ENCODE results near the gene CCT7.
A peak's percentile ranks its signal among the peaks of the same experiment; 100 is the strongest.

CCT7 gene

GRCh38 chr2:73235315-73236028 is 1.4 kb downstream of the CCT7 start:
- Histone ChIP-seq H3K27me3 (ENCODE audit: low read depth, low read length) (no peaks in the 10 kb centered on the region), H4K20me1 (ENCODE audit: insufficient read depth, low read length) (peaks cover 49% of the 10 kb centered on the region), H3K36me3 (replicated peaks; ENCODE audit: low read depth, low read length) (peaks cover 26% of the 10 kb centered on the region), H2AFZ (ENCODE audit: low read depth, low read length) (no peak overlapping the region), H3K79me2 (ENCODE audit: low read length) (peaks cover 65% of the 10 kb centered on the region), H3K4me1 (ENCODE audit: low read length) (peaks cover 18% of the 10 kb centered on the region), H3K9ac (ENCODE audit: low read length) (peak overlapping the region; percentile 97), H3K9me3 (ENCODE audit: insufficient read depth, low read length) (no peaks in the 10 kb centered on the region), H3K4me3 (ENCODE audit: low read length) (peak overlapping the region; percentile 99), H3K4me2 (ENCODE audit: low read length) (peak overlapping the region; percentile 97), H3K27ac (ENCODE audit: low read length) (no peak overlapping the region)
- TF ChIP-seq CTCF (IDR thresholded peaks at IDR 0.05; ENCODE audit: low read depth, low read length) (no peak), EZH2phosphoT487 (IDR thresholded peaks at IDR 0.05; ENCODE audit: low read depth) (no peak)

GRCh38 chr2:73237168-73237567 is 3.1 kb downstream of the CCT7 start:
- Histone ChIP-seq H3K36me3 (replicated peaks; ENCODE audit: low read depth, low read length) (peaks cover 31% of the 10 kb centered on the region), H3K4me3 (ENCODE audit: low read length) (no peak overlapping the region), H3K79me2 (ENCODE audit: low read length) (peaks cover 81% of the 10 kb centered on the region), H3K9ac (ENCODE audit: low read length) (no peak overlapping the region), H3K4me2 (ENCODE audit: low read length) (no peak overlapping the region), H3K27me3 (ENCODE audit: low read depth, low read length) (no peaks in the 10 kb centered on the region), H3K4me1 (ENCODE audit: low read length) (peaks cover 18% of the 10 kb centered on the region), H3K9me3 (ENCODE audit: insufficient read depth, low read length) (no peaks in the 10 kb centered on the region), H2AFZ (ENCODE audit: low read depth, low read length) (no peak overlapping the region), H3K27ac (ENCODE audit: low read length) (no peak overlapping the region), H4K20me1 (ENCODE audit: insufficient read depth, low read length) (peaks cover 49% of the 10 kb centered on the region)
- TF ChIP-seq EZH2phosphoT487 (IDR thresholded peaks at IDR 0.05; ENCODE audit: low read depth) = no peak
- no peak for TF ChIP-seq CTCF (IDR thresholded peaks at IDR 0.05; ENCODE audit: low read depth, low read length)

GRCh38 chr2:73238149-73238548 is 4.0 kb downstream of the CCT7 start:
- no peak for TF ChIP-seq EZH2phosphoT487 (IDR thresholded peaks at IDR 0.05; ENCODE audit: low read depth)
- TF ChIP-seq CTCF (IDR thresholded peaks at IDR 0.05; ENCODE audit: low read depth, low read length) = no peak
- no peaks in the 10 kb centered on the region for H3K27me3 ChIP-seq (ENCODE audit: low read depth, low read length)
- H3K27ac ChIP-seq (ENCODE audit: low read length) = no peak overlapping the region
- no peak overlapping the region for H2AFZ ChIP-seq (ENCODE audit: low read depth, low read length)
- H3K36me3 ChIP-seq (replicated peaks; ENCODE audit: low read depth, low read length) = peaks cover 38% of the 10 kb centered on the region
- H3K9me3 ChIP-seq (ENCODE audit: insufficient read depth, low read length) = no peaks in the 10 kb centered on the region
- H3K4me1 ChIP-seq (ENCODE audit: low read length) = peaks cover 14% of the 10 kb centered on the region
- no peak overlapping the region for H3K4me3 ChIP-seq (ENCODE audit: low read length)
- no peak overlapping the region for H3K4me2 ChIP-seq (ENCODE audit: low read length)
- peaks cover 89% of the 10 kb centered on the region for H3K79me2 ChIP-seq (ENCODE audit: low read length)
- H3K9ac ChIP-seq (ENCODE audit: low read length) = no peak overlapping the region
- H4K20me1 ChIP-seq (ENCODE audit: insufficient read depth, low read length) = peaks cover 49% of the 10 kb centered on the region

- Histone ChIP-seq H3K4me3 (ENCODE audit: low read length) (no peak overlapping the region), H3K27ac (ENCODE audit: low read length) (no peak overlapping the region), H2AFZ (ENCODE audit: low read depth, low read length) (no peak overlapping the region), H3K4me1 (ENCODE audit: low read length) (peaks cover 14% of the 10 kb centered on the region), H4K20me1 (ENCODE audit: insufficient read depth, low read length) (peaks cover 49% of the 10 kb centered on the region), H3K36me3 (replicated peaks; ENCODE audit: low read depth, low read length) (peaks cover 44% of the 10 kb centered on the region), H3K79me2 (ENCODE audit: low read length) (peaks cover 90% of the 10 kb centered on the region), H3K9me3 (ENCODE audit: insufficient read depth, low read length) (no peaks in the 10 kb centered on the region), H3K27me3 (ENCODE audit: low read depth, low read length) (no peaks in the 10 kb centered on the region), H3K9ac (ENCODE audit: low read length) (no peak overlapping the region), H3K4me2 (ENCODE audit: low read length) (no peak overlapping the region)
- TF ChIP-seq CTCF (IDR thresholded peaks at IDR 0.05; ENCODE audit: low read depth, low read length) = no peak
- no peak for TF ChIP-seq EZH2phosphoT487 (IDR thresholded peaks at IDR 0.05; ENCODE audit: low read depth)
Measured at GRCh38 chr2:73238976-73239375, 4.9 kb downstream of the CCT7 start.
